IPS DF 6.9 (cell line): ENCODE data around the gene MEAK7.
A peak's percentile ranks its signal among the peaks of the same experiment; 100 is the strongest.

Experiments used
- DNase-seq: peaks from one replicate; pipeline ENCODE4 v3.0.0-alpha.2; 2013; ENCODE audit warnings: low read depth, low spot score
- H3K27ac ChIP-seq: one replicate; pipeline ENCODE4 v1.5.1; 2013; ENCODE audit warnings: low read length, control low read depth
- H3K27me3 ChIP-seq: 2 replicates; pipeline ENCODE4 v1.6.1; 2013; ENCODE audit warnings: mild to moderate bottlenecking, low read length; ENCODE audit not compliant: control insufficient read depth, insufficient read depth
- H3K36me3 ChIP-seq: 2 replicates; pipeline ENCODE4 v1.6.1; 2013; ENCODE audit warnings: low read length; ENCODE audit not compliant: control insufficient read depth, insufficient read depth
- H3K4me1 ChIP-seq: 2 replicates; pipeline ENCODE4 v1.6.1; 2013; ENCODE audit warnings: low read length; ENCODE audit not compliant: control insufficient read depth, insufficient read depth
- H3K4me3 ChIP-seq: 2 replicates; pipeline ENCODE4 v1.5.1; 2013; ENCODE audit warnings: mild to moderate bottlenecking, low read length
- H3K9me3 ChIP-seq: 2 replicates; pipeline ENCODE4 v1.6.1; 2013; ENCODE audit warnings: low read length, inconsistent platforms; ENCODE audit not compliant: control insufficient read depth, insufficient read depth
- WGBS: extraction: QIAGEN DNeasy Blood & Tissue Kit; methylation state at CpG from one replicate; pipeline ENCODE4 v1.1.7; 2013; ENCODE audit warnings: mixed read lengths, missing lambda C conversion rate; ENCODE audit not compliant: insufficient read length, insufficient coverage; 5-methylcytosine and 5-hydroxymethylcytosine counted together

Gene MEAK7

DNA sequence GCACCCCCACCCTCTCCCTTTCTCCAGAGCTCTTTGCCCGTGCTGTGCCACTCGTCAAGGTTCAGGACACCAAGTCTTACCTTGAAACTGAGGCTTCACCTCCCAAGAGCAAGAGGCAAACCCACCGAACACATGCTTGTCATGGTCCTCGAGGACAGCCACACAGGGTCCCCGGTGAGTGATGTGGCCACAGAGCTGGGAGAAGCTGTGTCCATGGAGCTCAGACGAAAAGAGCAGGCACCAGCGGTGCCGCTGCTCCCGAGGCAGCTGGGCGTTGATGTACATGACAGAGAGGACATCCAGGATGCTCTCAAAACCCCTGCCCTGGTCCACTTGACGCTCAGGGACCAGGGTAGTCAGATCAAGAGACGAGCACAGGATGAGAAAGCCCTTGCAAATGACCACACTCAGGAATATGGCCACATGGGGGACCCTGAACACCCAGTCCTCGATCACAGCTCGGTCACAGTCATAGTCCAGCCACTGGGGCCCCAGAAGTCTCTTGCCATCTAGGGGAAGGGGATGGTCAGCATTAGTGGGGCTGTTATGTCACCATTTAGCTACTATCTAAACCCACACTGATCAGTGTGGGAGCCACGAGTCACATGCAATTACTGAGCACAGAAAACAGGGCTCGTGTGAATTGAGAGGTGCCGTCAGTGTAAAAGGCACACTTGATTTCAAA, 17.8 kb downstream of the MEAK7 start:
- no peaks in the 10 kb centered on the region for H3K36me3 ChIP-seq
- WGBS, result no CpG with 5 or more reads among the region's 17 CpGs
- DNase-seq, result no peak
- H3K27ac ChIP-seq, result no peak overlapping the region
- H3K27me3 ChIP-seq, result no peaks in the 10 kb centered on the region
- no peaks in the 10 kb centered on the region for H3K9me3 ChIP-seq
- no peaks in the 10 kb centered on the region for H3K4me1 ChIP-seq
- H3K4me3 ChIP-seq, result no peak overlapping the region

DNA sequence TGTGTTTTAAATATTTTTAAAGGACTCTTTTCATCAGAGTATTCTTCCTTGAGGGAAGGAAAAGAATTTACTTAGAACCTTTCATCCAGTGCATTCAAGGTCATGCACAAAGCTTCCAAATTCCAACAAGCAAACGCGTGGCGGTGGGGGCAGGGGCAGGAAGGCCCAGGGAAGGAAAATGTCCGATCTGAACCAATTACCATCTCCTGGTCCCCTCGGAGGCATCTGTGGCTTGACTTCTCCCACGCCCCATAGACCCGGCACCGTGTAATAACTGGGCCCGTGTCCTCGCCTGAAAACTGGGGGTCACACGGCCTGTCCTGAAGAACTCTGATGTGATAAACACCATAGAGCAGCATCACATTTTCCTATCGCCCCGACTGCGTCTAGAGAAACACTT, 18.3 kb downstream of the MEAK7 start:
- WGBS, result no CpG with 5 or more reads among the region's 14 CpGs
- no peaks in the 10 kb centered on the region for H3K4me1 ChIP-seq
- no peaks in the 10 kb centered on the region for H3K27me3 ChIP-seq
- H3K4me3 ChIP-seq, result no peak overlapping the region
- no peak overlapping the region for H3K27ac ChIP-seq
- DNase-seq, result no peak
- H3K36me3 ChIP-seq, result no peaks in the 10 kb centered on the region
- no peaks in the 10 kb centered on the region for H3K9me3 ChIP-seq

DNA sequence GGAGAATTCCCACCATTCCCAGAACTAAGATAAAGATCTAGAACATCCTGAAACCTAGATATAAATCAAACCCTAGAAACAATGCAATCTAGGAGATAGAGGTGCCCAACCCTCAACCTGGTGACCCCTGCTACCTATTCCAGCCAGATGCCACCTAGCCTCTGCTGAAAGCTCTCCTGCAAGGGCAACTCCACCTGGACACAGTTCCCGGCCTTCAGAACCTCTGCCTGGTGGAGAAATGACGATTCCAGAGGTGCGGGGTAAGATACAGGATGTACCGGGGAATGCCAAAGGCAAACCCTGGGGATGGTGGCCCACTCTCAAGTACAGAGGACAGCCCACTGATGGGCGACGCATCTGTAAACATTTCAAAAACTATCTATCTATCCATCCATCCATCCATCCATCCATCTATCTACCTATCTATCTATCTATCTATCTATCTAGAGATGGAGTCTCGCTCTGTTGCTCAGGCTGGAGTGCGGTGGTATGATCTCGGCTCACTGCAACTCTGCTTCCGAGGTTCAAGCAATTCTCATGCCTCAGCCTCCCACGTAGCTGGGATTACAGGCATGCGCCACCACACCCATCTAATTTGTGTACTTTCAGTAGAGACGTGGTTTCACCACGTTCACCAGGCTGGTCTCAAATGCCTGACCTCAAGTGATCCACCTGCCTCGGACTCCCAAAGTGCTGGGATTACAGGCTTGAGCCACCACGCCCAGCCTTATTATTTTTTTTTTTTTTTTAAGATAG, 19.0 kb downstream of the MEAK7 start:
- no peaks in the 10 kb centered on the region for H3K36me3 ChIP-seq
- no peaks in the 10 kb centered on the region for H3K9me3 ChIP-seq
- no peak overlapping the region for H3K4me3 ChIP-seq
- no CpG with 5 or more reads among the region's 16 CpGs for WGBS
- no peak for DNase-seq
- H3K27ac ChIP-seq, result no peak overlapping the region
- H3K27me3 ChIP-seq, result no peaks in the 10 kb centered on the region
- H3K4me1 ChIP-seq, result no peaks in the 10 kb centered on the region

DNA sequence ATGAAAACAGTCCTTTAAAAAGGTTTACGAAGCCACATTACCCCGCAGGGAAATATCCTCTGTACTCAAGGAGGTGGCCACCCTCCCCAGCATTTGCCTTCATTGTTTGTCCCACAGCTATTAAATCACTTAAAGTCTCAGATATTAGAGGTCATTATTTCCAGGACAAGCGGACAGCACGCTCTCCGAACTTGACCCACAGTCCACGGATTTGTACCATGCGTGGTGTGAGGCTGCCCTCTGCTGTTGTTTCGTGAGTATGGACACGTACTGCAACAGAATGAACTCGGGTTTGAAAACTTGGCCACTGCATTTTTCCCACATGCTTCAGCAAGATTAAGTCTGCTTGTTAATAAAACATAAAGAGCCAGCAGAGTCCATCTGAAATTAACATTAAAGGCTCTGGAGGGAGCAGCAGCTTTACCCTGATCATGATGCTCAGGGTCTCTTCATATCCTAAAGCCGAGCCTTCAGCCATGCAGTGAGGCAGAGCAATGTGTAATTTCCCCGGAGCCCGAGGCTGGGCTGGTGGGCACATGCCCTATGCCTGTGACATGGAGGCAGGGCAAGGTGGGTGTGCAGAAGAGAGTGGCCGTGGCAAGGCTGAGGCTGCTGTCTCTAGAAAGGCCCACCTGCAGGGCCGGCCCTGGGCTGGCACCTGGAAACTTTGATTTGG, 19.7 kb downstream of the MEAK7 start:
- WGBS, result no CpG with 5 or more reads among the region's 15 CpGs
- Histone ChIP-seq H3K36me3 (no peaks in the 10 kb centered on the region), H3K27me3 (no peaks in the 10 kb centered on the region), H3K27ac (no peak overlapping the region), H3K9me3 (no peaks in the 10 kb centered on the region), H3K4me3 (no peak overlapping the region), H3K4me1 (no peaks in the 10 kb centered on the region)
- DNase-seq, result peak; percentile 39

DNA sequence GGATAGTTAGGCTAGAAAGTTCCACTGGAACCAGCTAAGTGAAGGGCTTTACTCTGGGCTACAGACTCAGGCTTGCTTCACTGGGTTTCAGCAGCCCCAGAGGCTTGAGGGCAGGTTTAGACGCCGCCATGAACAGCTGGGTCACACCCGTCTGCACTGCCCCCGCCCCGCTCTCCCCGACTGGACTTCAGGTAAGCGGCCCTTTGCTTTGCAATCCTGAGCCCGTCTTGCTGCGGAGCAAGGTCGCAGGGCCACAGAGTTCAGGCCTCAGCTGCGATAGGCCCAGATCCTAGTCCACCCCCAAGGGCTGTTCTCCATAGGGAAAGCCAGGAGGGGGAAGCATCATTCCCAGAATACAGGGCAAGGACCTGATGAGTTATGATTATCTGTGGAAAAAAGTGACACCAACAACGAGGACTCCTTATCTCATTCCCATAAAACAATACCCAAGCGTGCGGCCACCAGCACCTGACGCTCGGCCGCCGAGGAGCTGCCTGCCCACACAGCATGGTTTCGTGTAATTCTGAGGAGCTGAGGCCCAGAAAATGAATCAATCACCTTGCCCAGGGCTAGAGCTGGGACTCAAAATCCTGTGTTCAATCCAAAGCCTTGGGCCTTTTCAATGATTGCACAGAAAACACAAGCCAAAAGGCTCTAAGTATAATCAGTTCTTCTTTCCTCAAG, 20.4 kb downstream of the MEAK7 start:
- Histone ChIP-seq H3K4me1 (no peaks in the 10 kb centered on the region), H3K36me3 (no peaks in the 10 kb centered on the region), H3K27me3 (no peaks in the 10 kb centered on the region), H3K4me3 (no peak overlapping the region), H3K9me3 (no peaks in the 10 kb centered on the region), H3K27ac (no peak overlapping the region)
- WGBS, result no CpG with 5 or more reads among the region's 19 CpGs
- DNase-seq, result no peak

DNA sequence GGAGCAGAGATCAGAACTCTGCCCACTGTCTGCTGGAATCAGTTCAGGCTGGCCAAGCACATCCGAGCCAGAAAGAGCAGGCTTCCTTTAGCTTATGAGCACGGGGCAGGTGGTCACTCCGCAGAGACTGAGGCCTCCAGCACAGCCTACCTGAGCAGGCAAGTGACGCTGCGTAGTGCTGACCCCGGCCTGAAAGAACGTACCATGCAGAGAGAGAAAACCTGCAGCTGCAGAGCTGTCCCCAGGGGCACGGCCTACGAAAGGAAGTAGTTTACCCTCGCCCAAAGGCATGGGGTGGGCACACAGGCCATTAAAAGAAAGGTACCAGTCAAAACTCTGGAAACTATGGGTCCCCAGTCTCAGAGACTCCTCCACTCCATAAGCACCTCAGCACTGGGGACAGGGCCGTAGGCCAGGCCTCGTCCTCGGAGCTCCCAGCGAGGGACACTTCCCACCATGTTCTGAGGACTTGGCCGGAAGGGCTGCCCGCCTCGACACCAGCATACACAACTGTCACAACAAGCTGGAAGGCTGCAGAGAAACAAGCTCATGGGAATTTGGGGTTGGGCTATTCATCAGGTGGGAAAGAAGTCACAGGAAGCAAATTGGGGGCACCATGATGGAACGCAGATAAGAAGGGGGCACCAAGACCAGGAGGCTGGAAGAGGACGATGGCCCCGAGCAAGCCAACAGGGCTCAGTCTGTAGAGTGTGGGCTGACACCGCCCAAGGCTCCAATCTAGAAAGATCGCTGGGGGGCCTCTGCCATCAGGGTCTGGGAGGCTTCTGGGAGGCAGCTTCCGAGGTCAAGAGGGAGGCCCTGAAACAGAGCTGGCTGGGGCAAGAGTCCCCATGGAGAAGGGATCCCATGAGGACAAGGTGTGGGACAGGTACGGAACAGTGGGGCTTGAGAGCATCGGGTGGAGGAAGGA, 21.2 kb downstream of the MEAK7 start:
- no peaks in the 10 kb centered on the region for H3K9me3 ChIP-seq

DNA sequence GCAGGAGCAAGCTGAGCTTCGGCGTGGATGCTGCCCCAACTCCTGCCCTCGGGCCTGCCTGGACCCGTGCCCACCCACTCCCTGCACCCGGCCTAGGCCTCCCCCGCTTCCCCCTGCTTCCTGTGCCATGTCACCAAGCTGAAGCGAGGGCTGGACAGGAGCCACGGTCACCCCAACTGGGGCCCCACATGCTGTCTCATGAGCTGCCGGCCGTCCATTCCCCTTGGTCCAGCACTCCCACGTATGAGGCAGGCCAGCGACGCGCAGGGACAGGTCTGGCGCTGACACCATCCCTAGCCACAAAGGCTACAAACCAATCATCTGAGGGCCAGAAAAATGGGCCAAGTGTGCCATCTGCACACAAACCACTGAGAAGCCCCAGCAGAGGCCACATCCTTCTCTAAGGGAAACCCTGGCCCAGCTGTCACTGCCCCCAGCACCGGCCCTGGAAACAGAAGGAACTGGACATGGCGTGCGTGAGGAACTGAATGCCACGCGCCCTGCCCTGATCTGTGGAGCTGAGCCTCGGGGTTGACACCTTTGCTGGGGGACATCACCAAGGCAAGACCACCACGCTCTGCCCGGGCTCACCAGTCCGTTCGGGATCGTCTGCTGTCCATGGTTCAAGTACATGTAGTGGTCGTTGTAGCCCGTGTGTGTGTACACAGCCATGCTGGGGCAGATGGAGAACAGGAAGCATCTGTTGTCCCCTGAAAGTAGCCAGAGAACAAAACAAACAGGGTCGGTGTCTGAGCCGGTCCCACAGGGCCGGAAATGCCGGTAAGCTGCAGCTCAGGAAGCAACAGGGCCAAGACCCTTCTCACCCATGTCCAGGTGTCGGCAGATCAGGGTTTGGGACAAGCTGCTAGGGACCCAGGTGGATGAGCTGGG, 22.2 kb downstream of the MEAK7 start:
- Histone ChIP-seq H3K9me3 (no peaks in the 10 kb centered on the region), H3K36me3 (no peaks in the 10 kb centered on the region), H3K4me1 (no peaks in the 10 kb centered on the region), H3K27ac (no peak overlapping the region), H3K27me3 (no peaks in the 10 kb centered on the region), H3K4me3 (no peak overlapping the region)
- no peak for DNase-seq
- WGBS, result no CpG with 5 or more reads among the region's 33 CpGs

More for the DNA sequence above, 21.2 kb downstream of the MEAK7 start:
- H3K27me3 ChIP-seq, result no peaks in the 10 kb centered on the region
- no CpG with 5 or more reads among the region's 25 CpGs for WGBS
- no peaks in the 10 kb centered on the region for H3K4me1 ChIP-seq
- no peak for DNase-seq
- no peak overlapping the region for H3K4me3 ChIP-seq
- H3K27ac ChIP-seq, result no peak overlapping the region
- no peaks in the 10 kb centered on the region for H3K36me3 ChIP-seq

DNA sequence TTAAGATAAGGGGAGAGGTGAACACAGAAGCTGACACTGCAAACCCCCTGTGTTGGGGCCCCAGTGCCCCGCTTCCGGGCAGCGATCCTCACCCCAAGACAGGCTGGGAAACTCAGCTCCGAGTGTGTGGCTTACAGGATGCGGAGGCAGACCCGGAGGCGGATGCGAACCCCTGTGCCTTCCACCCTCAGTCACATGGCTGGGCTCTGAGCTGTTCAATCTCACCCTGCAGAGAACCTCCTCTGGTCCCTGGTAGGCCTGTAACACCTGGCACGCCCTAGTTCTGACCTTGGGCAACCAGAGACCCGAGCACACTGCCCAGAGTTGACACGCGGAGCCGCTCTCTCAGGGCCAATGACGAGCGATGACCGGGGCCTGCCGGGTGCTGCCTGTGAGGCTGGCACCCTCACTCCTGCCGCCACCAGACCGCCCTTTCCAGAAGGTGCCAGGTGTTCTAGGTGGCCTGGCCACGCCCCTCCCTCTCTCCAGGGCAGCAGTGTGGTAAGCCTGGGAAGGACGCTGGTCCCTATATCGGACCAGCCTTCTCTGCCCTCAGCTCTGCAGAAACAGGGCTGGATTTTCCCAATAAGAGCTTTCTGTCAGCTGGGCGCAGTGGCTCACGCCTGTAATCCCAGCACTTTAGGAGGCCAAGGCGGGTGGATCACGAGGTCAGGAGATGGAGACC, 23.3 kb downstream of the MEAK7 start:
- Histone ChIP-seq H3K36me3 (no peaks in the 10 kb centered on the region), H3K4me1 (no peaks in the 10 kb centered on the region), H3K27me3 (no peaks in the 10 kb centered on the region), H3K4me3 (no peak overlapping the region), H3K27ac (no peak overlapping the region), H3K9me3 (no peaks in the 10 kb centered on the region)
- no peak for DNase-seq
- WGBS, result no CpG with 5 or more reads among the region's 26 CpGs
